Thyroid gland (tissue), 4 donors: ENCODE measurements around the gene DALRD3. TPM values are rescaled to one million over a fixed set of nuclear protein-coding genes. Genes with fewer than 3 reads are reported as not detected.
A peak's percentile ranks its signal among the peaks of the same experiment; 100 is the strongest.

ENCODE experiments used
- DNase-seq, 2 donors: peaks; one replicate each; pipeline ENCODE4 v3.0.0-alpha.2; 2019
- H3K27ac ChIP-seq, 3 donors: fragments of 200-600 bp; sonication (generic); 1 replicate in 2 of 3; 2 replicates in 1 of 3; pipeline ENCODE4 v1.5.1; 2016 to 2019; ENCODE audit warnings: mild to moderate bottlenecking in 1 of 3, moderate library complexity in 1 of 3
- H3K27me3 ChIP-seq: fragments of 200-600 bp; sonication (generic); one replicate; pipeline ENCODE4 v1.5.1; 2019
- H3K36me3 ChIP-seq, 2 donors: fragments of 200-600 bp; sonication (generic); one replicate each; pipeline ENCODE4 v1.5.1; 2016 to 2019
- H3K4me1 ChIP-seq, 2 donors: fragments of 200-600 bp; sonication (generic); one replicate each; pipeline ENCODE4 v1.5.1; 2017 to 2019
- H3K4me3 ChIP-seq, 3 donors: fragments of 200-600 bp; sonication (generic); replicated peaks in 1 of 3; 1 replicate in 2 of 3; 2 replicates in 1 of 3; pipeline ENCODE4 v1.5.1; 2016; ENCODE audit warnings: mild to moderate bottlenecking in 1 of 3
- H3K9me3 ChIP-seq: fragments of 200-600 bp; sonication (generic); one replicate; pipeline ENCODE4 v1.5.1; 2017
- CTCF ChIP-seq, 6 experiments: fragments of 200-600 bp in 3 of 6; fragments of 450-650 bp in 3 of 6; sonication (generic) in 3 of 6; IDR thresholded peaks; one replicate each; pipeline ENCODE4 v1.5.1; 2016 to 2019; ENCODE audit warnings: antibody characterized with exemption in 6 of 6, mild to moderate bottlenecking in 2 of 6, inconsistent platforms in 1 of 6, moderate library complexity in 1 of 6
- POLR2A ChIP-seq, 2 donors: fragments of 450-650 bp; IDR thresholded peaks; one replicate each; pipeline ENCODE4 v1.6.1; 2017; ENCODE audit warnings: antibody characterized with exemption in 2 of 2, mild to moderate bottlenecking in 2 of 2, moderate library complexity in 1 of 2
- WGBS, 2 donors: methylation state at CpG; one replicate each; pipeline ENCODE4 v1.1.5; 2017; 5-methylcytosine and 5-hydroxymethylcytosine counted together
- intact Hi-C: fragments of 100-400 bp; cut with DNase I; formaldehyde crosslinking; loops from one replicate; pipeline ENCODE4 v1.15.1; 2023
- total RNA-seq, 4 donors: library from RNA; depleted of rRNA; stranded (reverse); fragments of >200 nt; gene quantifications; one replicate each; pipeline ENCODE4 v1.2.3, GENCODE V29; 2016

Gene DALRD3
- total RNA-seq, 4 donors from 2014 or later = 43.1 to 91.4 (median 60.0) TPM

- Histone ChIP-seq H3K36me3 (peaks cover 26 to 30% of the 10 kb centered on the region in 2 donors), H3K27ac (no peak overlapping the region), H3K4me3 (peak overlapping the region in 1 of 3 donors; percentile 98), H3K4me1 (peaks cover 31 to 38% of the 10 kb centered on the region in 2 donors), H3K9me3 (no peaks in the 10 kb centered on the region), H3K27me3 (no peaks in the 10 kb centered on the region)
- no peak for TF ChIP-seq POLR2A (IDR thresholded peaks at IDR 0.05)
- intact Hi-C loops = loop anchor here (10.0 kb wide), 1 partner anchor 75 kb away; the partner anchor contains the start of gene QRICH1
- no peak for DNase-seq
- WGBS, 2 donors = 34 to 36% methylated on average over 12 of the region's 12 CpGs
These were observed 1.6 kb upstream of the DALRD3 start for GRCh38 chr3:49019941-49020329.

DNA sequence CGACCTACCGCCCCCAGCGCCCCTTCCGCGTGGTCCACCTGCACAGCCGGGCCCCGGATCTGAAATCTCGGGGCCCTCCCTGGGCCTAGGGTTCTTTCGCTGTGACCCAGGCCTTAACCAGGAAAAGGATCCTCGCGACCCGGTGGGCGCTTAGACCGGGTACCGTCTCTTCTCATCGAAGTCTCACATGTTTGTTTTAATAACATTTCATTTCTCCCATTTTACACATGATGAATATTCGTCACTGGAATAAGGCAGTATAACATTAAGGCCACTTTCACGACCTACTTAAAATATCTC, 277 bp upstream of the DALRD3 start:
- no peak for TF ChIP-seq CTCF (IDR thresholded peaks at IDR 0.05)
- TF ChIP-seq POLR2A (IDR thresholded peaks at IDR 0.05) = no peak
- H3K4me1 ChIP-seq = peaks cover 31 to 38% of the 10 kb centered on the region in 2 donors
- no peaks in the 10 kb centered on the region for H3K27me3 ChIP-seq
- no peak for DNase-seq
- intact Hi-C loops = no loop called here
- H3K4me3 ChIP-seq = peak overlapping the region; percentile 62 to 82 (median 66)
- peak overlapping the region; percentile 11 to 71 (median 50) for H3K27ac ChIP-seq
- WGBS, 2 donors = 1 to 2% methylated on average over 13 to 18 of the region's 18 CpGs
- H3K9me3 ChIP-seq = no peaks in the 10 kb centered on the region
- peaks cover 23 to 26% of the 10 kb centered on the region in 2 donors for H3K36me3 ChIP-seq

DNA sequence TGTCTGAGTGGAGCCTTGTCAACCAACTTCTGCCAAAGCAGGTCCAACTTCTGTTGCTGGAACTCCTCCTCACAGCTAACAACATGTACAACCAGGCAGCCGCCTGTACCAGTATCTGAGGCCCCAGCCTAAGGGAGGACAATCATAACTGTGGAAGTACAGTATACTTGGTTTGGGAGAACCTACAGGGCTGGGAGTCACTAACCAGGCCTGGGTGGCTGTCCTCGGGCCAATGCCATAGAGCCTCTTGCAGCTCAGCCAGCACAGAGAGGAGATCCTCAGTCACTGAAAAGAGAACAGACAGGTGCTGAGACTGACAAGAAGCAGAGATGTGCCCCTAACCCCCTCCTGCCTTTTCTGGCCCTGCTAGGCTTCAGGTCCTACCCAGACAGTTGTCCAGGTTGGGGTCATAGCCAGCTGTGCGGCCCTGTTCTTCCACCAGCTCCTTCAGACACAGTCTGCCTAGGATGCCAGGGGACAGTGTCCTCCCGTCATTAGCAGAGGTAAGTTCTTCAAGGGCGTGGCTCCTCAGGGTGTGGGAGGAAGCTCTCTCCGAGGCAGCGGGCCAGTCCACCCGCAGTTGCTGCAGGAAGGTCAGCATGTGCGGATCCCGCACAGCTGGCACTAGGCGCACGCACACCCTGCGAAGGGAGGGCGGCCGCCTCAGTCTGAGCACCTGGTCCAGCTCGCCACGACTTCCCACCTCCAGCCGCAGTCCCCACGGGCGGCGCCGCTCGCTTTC, 980 bp downstream of the DALRD3 start:
- WGBS, 2 donors = 22 to 52% methylated on average over 5 to 9 of the region's 23 CpGs
- no peaks in the 10 kb centered on the region for H3K9me3 ChIP-seq
- no peak for DNase-seq
- intact Hi-C loops = no loop called here
- H3K36me3 ChIP-seq = peaks cover 23 to 29% of the 10 kb centered on the region in 2 donors
- H3K4me1 ChIP-seq = peaks cover 26 to 28% of the 10 kb centered on the region in 2 donors
- H3K27ac ChIP-seq = no peak overlapping the region
- no peak for TF ChIP-seq CTCF (IDR thresholded peaks at IDR 0.05)
- no peak for TF ChIP-seq POLR2A (IDR thresholded peaks at IDR 0.05)
- H3K4me3 ChIP-seq = peak overlapping the region; percentile 62 to 82 (median 66)
- no peaks in the 10 kb centered on the region for H3K27me3 ChIP-seq

GRCh38 chr3:49016414-49017228, 1.8 kb downstream of the DALRD3 start:
- intact Hi-C loops = no loop called here
- Histone ChIP-seq H3K9me3 (no peaks in the 10 kb centered on the region), H3K36me3 (peaks cover 23 to 29% of the 10 kb centered on the region in 2 donors), H3K27me3 (no peaks in the 10 kb centered on the region), H3K27ac (no peak overlapping the region), H3K4me1 (peaks cover 26 to 28% of the 10 kb centered on the region in 2 donors), H3K4me3 (no peak overlapping the region)
- WGBS, 2 donors = 83 to 94% methylated on average over 6 of the region's 6 CpGs
- no peak for TF ChIP-seq CTCF (IDR thresholded peaks at IDR 0.05)
- TF ChIP-seq POLR2A (IDR thresholded peaks at IDR 0.05) = no peak
- DNase-seq = no peak

- intact Hi-C loops = no loop called here
These were observed 2.6 kb downstream of the DALRD3 start for GRCh38 chr3:49015765-49016164.

More at GRCh38 chr3:49015765-49016164, 2.6 kb downstream of the DALRD3 start:
- TF ChIP-seq POLR2A (IDR thresholded peaks at IDR 0.05) (no peak), CTCF (IDR thresholded peaks at IDR 0.05) (no peak)
- Histone ChIP-seq H3K4me3 (no peak overlapping the region), H3K36me3 (peaks cover 23 to 29% of the 10 kb centered on the region in 2 donors), H3K9me3 (no peaks in the 10 kb centered on the region), H3K27me3 (no peaks in the 10 kb centered on the region), H3K4me1 (peaks cover 26 to 28% of the 10 kb centered on the region in 2 donors), H3K27ac (no peak overlapping the region)
- DNase-seq = no peak
- WGBS, 2 donors = 86 to 87% methylated on average over 6 of the region's 6 CpGs
